DLD1 (cell line): Measurements from ENCODE around the gene USP28.
"Not testable (repeated sequence)": the region's sequence is repeated elsewhere in the genome, so short reads cannot be mapped to it uniquely, and the experiment has no call there.

Experiments used
- in situ Hi-C: cut with HindIII; loops from 2 replicates; pipeline ENCODE4 v1.10.0; 2017; ENCODE audit warnings: low sequenced_read_pairs

The USP28 gene

DNA sequence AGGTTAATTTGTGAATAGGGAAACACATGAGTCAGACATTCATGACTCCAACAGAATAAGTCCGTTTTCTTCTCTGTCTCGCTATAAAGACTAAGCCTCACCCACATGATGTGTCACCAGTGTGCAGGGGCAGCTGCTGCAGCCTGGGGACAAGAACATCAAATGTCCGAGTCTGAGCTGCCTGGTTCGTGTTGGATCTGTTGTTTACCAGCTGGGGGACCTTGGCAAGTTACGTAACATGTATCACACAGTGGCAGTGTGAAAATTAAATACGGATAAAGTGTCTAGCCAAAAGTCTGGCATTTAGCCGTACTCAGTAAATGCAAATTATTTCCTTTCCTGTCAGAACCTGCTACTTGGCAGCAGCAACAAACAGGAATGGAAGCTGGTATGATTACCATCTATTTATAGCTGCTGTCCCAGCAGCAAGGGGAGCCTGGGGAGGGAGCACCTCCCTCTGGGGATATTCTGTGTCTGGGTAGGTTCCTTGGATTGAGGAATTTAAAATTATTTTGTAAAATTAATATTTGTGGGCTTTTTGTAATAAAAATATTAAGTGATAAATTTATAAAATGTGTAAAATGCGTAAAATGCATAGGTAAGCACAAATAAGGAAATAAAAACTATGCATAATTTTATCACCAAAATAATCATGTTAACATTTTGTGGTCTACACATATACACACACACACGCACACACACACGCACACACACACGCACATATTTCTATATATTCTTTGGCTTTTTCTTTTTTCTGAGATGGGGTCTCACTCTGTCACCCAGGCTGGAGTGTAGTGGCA lies 97.1 kb downstream of the USP28 start:
- in situ Hi-C loops = no loop called here

DNA sequence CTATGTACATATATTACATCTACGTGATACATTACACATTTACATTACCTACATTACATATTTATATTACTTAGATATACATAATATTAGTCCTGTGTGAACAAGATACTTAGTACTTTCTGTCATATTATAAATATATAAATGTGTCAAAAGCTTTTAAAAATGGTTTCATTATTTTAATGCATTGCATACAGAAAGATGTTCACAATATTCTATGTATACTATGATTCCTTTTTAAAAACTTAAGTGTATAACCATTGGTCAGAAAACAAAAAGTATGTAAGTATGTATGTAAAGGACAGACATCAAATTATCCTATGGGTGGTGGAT lies 101.2 kb downstream of the USP28 start:
- in situ Hi-C loops = no loop called here

DNA sequence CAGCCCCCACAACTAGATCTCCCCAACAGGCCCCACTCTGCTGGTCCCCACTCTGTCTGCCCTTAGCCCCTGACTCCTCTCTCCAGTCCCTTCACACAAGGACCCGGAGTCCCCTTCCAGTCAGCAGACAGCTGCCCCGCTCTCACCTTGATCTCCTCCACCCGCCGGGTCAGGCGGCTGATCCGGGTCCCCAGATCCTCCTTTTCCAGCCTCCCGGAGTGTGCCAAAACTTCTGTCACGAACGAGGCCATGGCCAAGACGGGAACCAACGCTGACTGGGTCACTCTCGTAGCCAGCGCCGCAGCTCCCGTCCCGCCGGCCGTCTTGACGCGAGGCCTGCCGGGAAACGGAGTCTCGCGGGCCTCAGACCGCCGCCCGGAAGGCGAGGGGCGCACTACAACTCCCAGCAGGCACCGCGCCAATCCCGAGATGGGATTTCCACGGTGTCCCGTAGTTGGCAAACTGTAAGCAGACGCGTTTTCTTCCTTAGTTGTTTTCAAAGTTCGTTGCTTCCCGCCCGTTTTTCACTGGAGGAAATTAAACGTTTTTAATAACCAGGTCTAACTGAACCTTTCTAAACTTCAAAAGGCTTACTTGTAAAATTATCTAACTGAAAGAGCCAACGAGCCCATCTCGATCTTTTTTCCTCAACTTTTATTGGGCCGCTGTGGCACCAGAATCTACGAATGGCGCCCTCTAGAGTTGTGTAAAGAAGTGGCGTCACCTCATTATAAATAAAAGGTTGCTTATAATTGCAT lies 101.8 kb downstream of the USP28 start, which contains the start of gene ZW10:
TSS of gene ZW10 (minus strand) at position 277 of the 758 bp plus-strand sequence. CDS start at position 251, 26 bp downstream.
- in situ Hi-C loops = no loop called here

DNA sequence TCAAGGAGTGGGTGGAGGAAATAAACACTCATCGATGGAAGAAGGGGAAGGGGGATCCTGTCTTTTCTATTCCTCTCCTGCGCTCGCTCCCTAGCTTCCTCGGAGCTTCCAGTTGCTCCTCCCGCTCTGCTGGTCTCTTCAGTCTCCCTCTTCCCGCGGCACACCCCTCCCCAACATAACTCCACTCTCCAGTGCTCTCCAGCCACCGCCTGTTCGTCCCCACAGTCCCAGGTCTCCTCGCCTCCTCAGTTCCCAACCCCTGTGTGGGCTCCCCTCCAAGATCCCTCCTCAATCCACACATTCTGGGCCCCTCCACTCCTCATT lies 102.3 kb downstream of the USP28 start:
- in situ Hi-C loops = no loop called here

DNA sequence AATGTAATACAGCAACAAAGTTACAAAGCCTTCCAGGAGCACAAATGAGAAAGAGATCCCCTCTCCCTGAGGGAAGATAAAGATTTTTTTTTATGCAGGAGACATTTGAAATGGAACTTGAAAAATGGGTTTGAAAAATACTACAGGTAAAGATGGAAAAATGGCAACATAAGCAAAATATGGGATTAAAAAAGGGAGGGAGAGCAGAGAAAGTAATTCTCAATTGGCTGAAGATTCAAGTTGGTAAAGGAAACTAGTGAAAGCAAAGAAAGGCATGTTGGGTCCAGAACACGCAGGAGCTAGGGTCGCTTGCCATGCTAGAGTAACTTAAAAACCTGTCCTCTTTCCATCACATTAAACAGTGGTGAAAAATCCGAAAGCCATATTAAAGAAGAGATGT lies 103.4 kb downstream of the USP28 start:
- in situ Hi-C loops = no loop called here

GRCh38 chr11:113764527-113765219 lies 110.7 kb downstream of the USP28 start:
- in situ Hi-C loops = no loop called here

DNA sequence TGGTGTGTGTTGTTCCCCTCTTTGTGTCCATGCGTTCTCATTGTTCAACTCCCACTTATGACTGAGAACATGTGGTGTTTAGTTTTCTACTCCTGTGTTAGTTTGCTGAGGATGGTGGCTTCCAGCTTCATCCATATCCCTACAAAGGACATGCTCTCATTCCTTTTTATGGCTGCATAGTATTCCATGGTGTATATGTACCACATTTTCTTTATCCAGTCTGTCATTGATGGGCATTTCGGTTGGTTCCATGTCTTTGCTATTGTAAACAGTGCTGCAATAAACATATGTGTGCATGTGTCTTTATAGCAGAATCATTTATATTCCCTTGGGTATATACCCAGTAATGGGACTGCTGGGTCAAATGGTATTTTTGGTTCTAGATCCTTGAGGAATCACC lies 112.3 kb downstream of the USP28 start:
- in situ Hi-C loops = not testable (repeated sequence)

GRCh38 chr11:113760241-113760640 lies 115.1 kb downstream of the USP28 start:
- in situ Hi-C loops = no loop called here

GRCh38 chr11:113752932-113753331 lies 122.4 kb downstream of the USP28 start:
- in situ Hi-C loops = no loop called here
